ENCODE measurements around the gene ZRANB1. TPM values are rescaled to one million over a fixed set of nuclear protein-coding genes. Genes with fewer than 3 reads are reported as not detected.

Gene ZRANB1
- total and polyA plus RNA-seq, 2 of the 4 experiments (the other 2 are of a cell fraction), result 11.2 to 24.7 TPM

GRCh38 chr10:124946945-124947344 lies 5.0 kb downstream of the ZRANB1 start:
- H2BK15ac ChIP-seq (ENCODE audit: low read depth, low read length), result peak overlapping the region; percentile 91; the same call in 1 of the 3 replicates
- H3K4me1 ChIP-seq (ENCODE audit: control insufficient read depth, insufficient read depth, low read length), result peaks cover 22% of the 10 kb centered on the region
- POLR2A ChIA-PET (ENCODE audit: unreplicated experiment), result interaction anchor here (0.6 kb wide), 1 partner anchor 10 kb away, joined by 5 read pairs; no protein-coding TSS in a partner anchor
- H4K91ac ChIP-seq (ENCODE audit: insufficient read depth, low read depth, low read length), result 0 out of 2 replicates have a peak overlapping the region, but pooled peaks have one; percentile 28
- H2AK9ac ChIP-seq (replicated peaks; ENCODE audit: low read depth, low read length, poor library complexity), result no peak overlapping the region
- H4K20me1 ChIP-seq (ENCODE audit: insufficient read depth, low read length), result peaks cover 68% of the 10 kb centered on the region
- no peaks in the 10 kb centered on the region for H3K27me3 ChIP-seq (ENCODE audit: control insufficient read depth, insufficient read depth, low read length)
- H3K18ac ChIP-seq (ENCODE audit: low read depth, low read length), result no peak overlapping the region
- no peak overlapping the region for H3K9ac ChIP-seq (ENCODE audit: low read depth, low read length)
- CTCF ChIA-PET, result no interaction called here
- peak overlapping the region; percentile 39; the same call in 1 of the 2 replicates for H3K23ac ChIP-seq (ENCODE audit: low read depth, low read length)
- 0 out of 2 replicates have a peak overlapping the region, but pooled peaks have one; percentile 40 for H3K4ac ChIP-seq (ENCODE audit: low read depth, low read length)
- H3K4me3 ChIP-seq (ENCODE audit: insufficient read depth, low read depth, low read length), result no peak overlapping the region
- no peak overlapping the region for H3K27ac ChIP-seq (ENCODE audit: insufficient read depth, low read length)
- H4K5ac ChIP-seq (ENCODE audit: low read depth, low read length), result no peak overlapping the region
- H3K9me3 ChIP-seq (ENCODE audit: control insufficient read depth, insufficient read depth, low read length), result no peaks in the 10 kb centered on the region
- peaks cover 24% of the 10 kb centered on the region for H3K9me1 ChIP-seq (ENCODE audit: insufficient read depth, low read length)
- dilution Hi-C loops (cut with HindIII; ENCODE audit: low sequenced_read_pairs, unreplicated experiment) (no loop called here), in situ Hi-C loops (cut with MboI; ENCODE audit: low sequenced_read_pairs) (no loop called here), intact Hi-C loops (cut with micrococcal nuclease) (no loop called here)
- DNase-seq (no peak), ATAC-seq (ENCODE audit: low read depth) (no peak)
- TF ChIP-seq FOS (IDR thresholded peaks at IDR 0.05; ENCODE audit: low read depth, low read length), result no peak
- no peak for TF ChIP-seq NFE2L2 (IDR thresholded peaks at IDR 0.05; ENCODE audit: low read depth, low read length)
- no peak for TF ChIP-seq RAD21 (IDR thresholded peaks at IDR 0.05; ENCODE audit: low read length)
- TF ChIP-seq, protein P1, sequence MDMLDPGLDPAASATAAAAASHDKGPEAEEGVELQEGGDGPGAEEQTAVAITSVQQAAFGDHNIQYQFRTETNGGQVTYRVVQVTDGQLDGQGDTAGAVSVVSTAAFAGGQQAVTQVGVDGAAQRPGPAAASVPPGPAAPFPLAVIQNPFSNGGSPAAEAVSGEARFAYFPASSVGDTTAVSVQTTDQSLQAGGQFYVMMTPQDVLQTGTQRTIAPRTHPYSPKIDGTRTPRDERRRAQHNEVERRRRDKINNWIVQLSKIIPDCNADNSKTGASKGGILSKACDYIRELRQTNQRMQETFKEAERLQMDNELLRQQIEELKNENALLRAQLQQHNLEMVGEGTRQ (IDR thresholded peaks at IDR 0.05; ENCODE audit: low read depth, low read length), result no peak
- no peak for TF ChIP-seq BHLHE40 (IDR thresholded peaks at IDR 0.05; ENCODE audit: low read depth, low read length)
- H2BK120ac ChIP-seq (ENCODE audit: low read depth, low read length), result no peak overlapping the region
- peak overlapping the region; percentile 43 for H2BK5ac ChIP-seq (ENCODE audit: low read depth, low read length, poor library complexity, severe bottlenecking)
- peak overlapping the region; percentile 65 for H2BK20ac ChIP-seq (ENCODE audit: low read depth, low read length)
- peak overlapping the region in 1 of 2 experiments; percentile 44; a peak in 1 of 4 replicates for H4K8ac ChIP-seq (ENCODE audit: low read depth in 2 of 2, low read length in 2 of 2)
- H3K79me1 ChIP-seq (ENCODE audit: low read depth in 1 of 2, low read length in 2 of 2), result peaks cover 23 to 78% of the 10 kb centered on the region in 2 experiments
- peaks cover 14% of the 10 kb centered on the region for H3K36me3 ChIP-seq (ENCODE audit: control insufficient read depth, insufficient read depth, low read length)
- no CpG with 5 or more reads among the region's 2 CpGs for WGBS, 2 experiments (ENCODE audit: extremely low coverage in 2 of 2, insufficient read length in 1 of 2)
- H3K14ac ChIP-seq (replicated peaks; ENCODE audit: low read depth, low read length), result peak overlapping the region; percentile 82
- H3K4me2 ChIP-seq (ENCODE audit: low read depth, low read length), result no peak overlapping the region
- H3K56ac ChIP-seq (ENCODE audit: extremely low read depth, insufficient read depth, low read length), result no peak overlapping the region
- BruUV-seq (replicated peaks), result no TSS peak
- no peak overlapping the region for H2AFZ ChIP-seq (replicated peaks; ENCODE audit: low read length, poor library complexity)
- no peak overlapping the region for H2AK5ac ChIP-seq (ENCODE audit: low read depth, low read length)

All from IMR-90 (cell line).